WTC11 (cell line): ENCODE data around the gene ACHE. TPM values are rescaled to one million over a fixed set of nuclear protein-coding genes. Genes with fewer than 3 reads are reported as not detected.
"Not testable (repeated sequence)": the region's sequence is repeated elsewhere in the genome, so short reads cannot be mapped to it uniquely, and the experiment has no call there.

Source experiments
- ATAC-seq: fragments of 200-7000 bp; cut with Tn5 transposase; 2 replicates; pipeline ENCODE4 v1.10.0; 2021; ENCODE audit warnings: mild to moderate bottlenecking, moderate library complexity
- CTCF ChIA-PET: fragments of 300-600 bp; sonication (Branson Sonifier 250); formaldehyde crosslinking; loops from one replicate; lab custom pipeline; 2021; ENCODE audit warnings: antibody characterized with exemption; lab: Charles Lee
- POLR2A ChIA-PET: fragments of 350-600 bp; sonication (Branson Sonifier 250); formaldehyde crosslinking; loops from one replicate; lab custom pipeline; 2021; ENCODE audit warnings: antibody characterized with exemption; lab: Charles Lee
- DNase-seq: peaks from one replicate; pipeline ENCODE4 v3.0.0; 2021; ENCODE audit warnings: low spot score
- H3K27ac Mint-ChIP-seq: 2 replicates; pipeline ENCODE4 v1.8.0; 2021; ENCODE audit warnings: mixed read lengths
- H3K27me3 Mint-ChIP-seq: 2 replicates; pipeline ENCODE4 v1.8.0; 2021; ENCODE audit warnings: low read depth, mild to moderate bottlenecking, moderate library complexity, mixed read lengths
- H3K36me3 Mint-ChIP-seq: 2 replicates; pipeline ENCODE4 v1.8.0; 2021; ENCODE audit warnings: mixed read lengths
- H3K4me1 Mint-ChIP-seq: 2 replicates; pipeline ENCODE4 v1.8.0; 2022; ENCODE audit warnings: mixed read lengths
- H3K4me3 Mint-ChIP-seq: 2 replicates; pipeline ENCODE4 v1.8.0; 2021; ENCODE audit warnings: mild to moderate bottlenecking, moderate library complexity, mixed read lengths
- H3K9me3 Mint-ChIP-seq: 2 replicates; pipeline ENCODE4 v1.8.0; 2021; ENCODE audit warnings: mixed read lengths
- AR ChIP-seq: fragments of 250-450 bp; sonication (Bioruptor Pico); IDR thresholded peaks from 2 replicates; pipeline ENCODE4 v1.9.0; 2021; ENCODE audit warnings: mild to moderate bottlenecking
- ATF1 ChIP-seq: sonication (generic); formaldehyde crosslinking; IDR thresholded peaks from 2 replicates; pipeline ENCODE4 v1.8.1; 2023; ENCODE audit warnings: mild to moderate bottlenecking, moderate library complexity, missing genetic modification reagents
- CDX4 ChIP-seq: fragments of 250-450 bp; sonication (Bioruptor Pico); IDR thresholded peaks from 2 replicates; pipeline ENCODE4 v1.9.0; 2021; ENCODE audit warnings: moderate library complexity, mild to moderate bottlenecking, inconsistent platforms, borderline replicate concordance
- E2F1 ChIP-seq: sonication (generic); formaldehyde crosslinking; IDR thresholded peaks from 2 replicates; pipeline ENCODE4 v1.8.0; 2022; ENCODE audit warnings: mild to moderate bottlenecking, missing genetic modification reagents
- ELF4 ChIP-seq: sonication (generic); formaldehyde crosslinking; IDR thresholded peaks from 2 replicates; pipeline ENCODE4 v1.8.1; 2022; ENCODE audit warnings: low read depth, mild to moderate bottlenecking, moderate library complexity, missing genetic modification reagents
- ETV6 ChIP-seq: sonication (generic); formaldehyde crosslinking; IDR thresholded peaks from 2 replicates; pipeline ENCODE4 v1.8.1; 2022; ENCODE audit warnings: mild to moderate bottlenecking, missing genetic modification reagents
- FOXK1 ChIP-seq: sonication (generic); formaldehyde crosslinking; IDR thresholded peaks from 2 replicates; pipeline ENCODE4 v1.8.0; 2022; ENCODE audit warnings: mild to moderate bottlenecking, moderate library complexity, missing genetic modification reagents
- HMGA2 ChIP-seq: fragments of 250-450 bp; sonication (Bioruptor Pico); IDR thresholded peaks from 2 replicates; pipeline ENCODE4 v1.4.0; 2021; ENCODE audit warnings: mild to moderate bottlenecking, moderate library complexity
- MXD4 ChIP-seq: fragments of 250-450 bp; sonication (Bioruptor Pico); IDR thresholded peaks from 2 replicates; pipeline ENCODE4 v1.8.0; 2021; ENCODE audit warnings: mild to moderate bottlenecking, moderate library complexity, borderline replicate concordance
- MYBL2 ChIP-seq: sonication (generic); formaldehyde crosslinking; IDR thresholded peaks from 2 replicates; pipeline ENCODE4 v1.8.1; 2023; ENCODE audit warnings: mild to moderate bottlenecking, moderate library complexity, missing genetic modification reagents
- NR2C2 ChIP-seq: sonication (generic); formaldehyde crosslinking; IDR thresholded peaks from 2 replicates; pipeline ENCODE4 v1.8.0; 2022; ENCODE audit warnings: mild to moderate bottlenecking, missing genetic modification reagents
- NR3C1 ChIP-seq: sonication (generic); formaldehyde crosslinking; conservative IDR thresholded peaks from 2 replicates; pipeline ENCODE4 v1.8.1; 2023; ENCODE audit warnings: low read depth, mild to moderate bottlenecking, missing genetic modification reagents
- TCF7 ChIP-seq: sonication (generic); formaldehyde crosslinking; IDR thresholded peaks from 2 replicates; pipeline ENCODE4 v1.8.0; 2022; ENCODE audit warnings: mild to moderate bottlenecking, low read depth, missing genetic modification reagents, moderate library complexity
- TEAD4 ChIP-seq: sonication (generic); formaldehyde crosslinking; IDR thresholded peaks from 2 replicates; pipeline ENCODE4 v1.8.0; 2022; ENCODE audit warnings: mild to moderate bottlenecking, missing genetic modification reagents
- ZBTB43 ChIP-seq: sonication (generic); formaldehyde crosslinking; IDR thresholded peaks from 2 replicates; pipeline ENCODE4 v1.8.1; 2023; ENCODE audit warnings: mild to moderate bottlenecking, missing genetic modification reagents
- ZNF219 ChIP-seq: sonication (generic); formaldehyde crosslinking; IDR thresholded peaks from 2 replicates; pipeline ENCODE4 v1.8.0; 2023; ENCODE audit warnings: missing genetic modification reagents, mild to moderate bottlenecking, borderline replicate concordance
- ZNF232 ChIP-seq: sonication (generic); formaldehyde crosslinking; IDR thresholded peaks from 2 replicates; pipeline ENCODE4 v1.8.0; 2022; ENCODE audit warnings: mild to moderate bottlenecking, missing genetic modification reagents
- ZNF396 ChIP-seq: fragments of 250-450 bp; sonication (Bioruptor Pico); IDR thresholded peaks from 2 replicates; pipeline ENCODE4 v1.8.0; 2021; ENCODE audit warnings: mild to moderate bottlenecking, moderate library complexity, borderline replicate concordance
- ZNF425 ChIP-seq: fragments of 250-450 bp; sonication (Bioruptor Pico); conservative IDR thresholded peaks from 2 replicates; pipeline ENCODE4 v1.9.0; 2021; ENCODE audit warnings: mild to moderate bottlenecking
- total RNA-seq: library from RNA; stranded (reverse); gene quantifications from 3 replicates; pipeline ENCODE4 v1.2.3, GENCODE V29; 2021

The ACHE gene
- total RNA-seq, 1 experiment from 2014 or later, result 7.7 TPM

- TF ChIP-seq CDX4 (no peak), ZBTB43 (CRISPR knock-in tag) (no peak), TCF7 (CRISPR knock-in tag) (no peak), NR2C2 (no peak), NR3C1 (CRISPR knock-in tag) (no peak), FOXK1 (CRISPR knock-in tag) (no peak), E2F1 (CRISPR knock-in tag) (no peak), AR (CRISPR knock-in tag) (no peak)
These were observed 18.7 kb upstream of the ACHE start (continued) for GRCh38 chr7:100914208-100914878.

- Mint-ChIP-seq H3K4me3 (no peak overlapping the region), H3K27ac (no peak overlapping the region), H3K9me3 (peaks cover 6% of the 10 kb centered on the region), H3K27me3 (no peaks in the 10 kb centered on the region; the same call in none of the 2 replicates), H3K4me1 (peaks cover 5% of the 10 kb centered on the region), H3K36me3 (0 out of 2 replicates have a peak, but pooled peaks cover 5% of the 10 kb centered on the region)
- ChIA-PET CTCF (interaction anchor here (1.1 to 2.7 kb wide), 3 partner anchors 16 to 55 kb away, joined by 4 to 9 read pairs (median 4); partner anchors contain the start of gene ACHE), POLR2A (no interaction called here)
- DNase-seq, result no peak
- no peak for ATAC-seq
- no peak for TF ChIP-seq ZNF425 (CRISPR knock-in tag)
- TF ChIP-seq CDX4, result no peak
- no peak for TF ChIP-seq ETV6
- TF ChIP-seq ZNF232 (CRISPR knock-in tag), result no peak
- TF ChIP-seq HMGA2 (CRISPR knock-in tag), result no peak
- TF ChIP-seq ELF4 (CRISPR knock-in tag), result no peak
- no peak for TF ChIP-seq MYBL2
- no peak for TF ChIP-seq ZNF396 (CRISPR knock-in tag)
- TF ChIP-seq TEAD4 (CRISPR knock-in tag), result no peak
- TF ChIP-seq MXD4 (CRISPR knock-in tag), result no peak
- TF ChIP-seq ATF1, result no peak
- TF ChIP-seq ZNF219 (CRISPR knock-in tag), result no peak
- no peak for TF ChIP-seq FOXK1 (CRISPR knock-in tag)
- TF ChIP-seq, all 79 proteins: peak for 0
These were observed 15.8 kb upstream of the ACHE start for GRCh38 chr7:100911484-100911883.

GRCh38 chr7:100910443-100910842 is 14.8 kb upstream of the ACHE start:
- not testable (repeated sequence) for H3K27me3 Mint-ChIP-seq, H3K9me3 Mint-ChIP-seq, H3K36me3 Mint-ChIP-seq, DNase-seq, ATAC-seq, H3K27ac Mint-ChIP-seq, H3K4me3 Mint-ChIP-seq, H3K4me1 Mint-ChIP-seq
- CTCF ChIA-PET, result interaction anchor here (0.6 to 2.7 kb wide), 6 partner anchors 56 to 233 kb away, joined by 3 to 9 read pairs (median 3); no protein-coding TSS in a partner anchor
- POLR2A ChIA-PET, result interaction anchor here (0.6 kb wide), 1 partner anchor 169 kb away, joined by 3 read pairs; no protein-coding TSS in a partner anchor
